MM.1S (cell line): ENCODE data around the gene AGAP1.

ENCODE experiments used
- DNase-seq: peaks from one replicate; pipeline ENCODE4 v3.0.0-alpha.2; 2015
- H2AFZ ChIP-seq: fragments of 300-600 bp; sonication (generic); 2 replicates; pipeline ENCODE4 v1.6.0; 2016; ENCODE audit warnings: antibody characterized with exemption, low read length
- H3F3A ChIP-seq: fragments of 300-600 bp; sonication (generic); 2 replicates; pipeline ENCODE4 v1.6.1; 2016; ENCODE audit warnings: mild to moderate bottlenecking, antibody characterized with exemption, low read length, moderate library complexity, mixed read lengths; ENCODE audit not compliant: insufficient read depth
- H3K27ac ChIP-seq: fragments of 300-600 bp; sonication (generic); 2 replicates; pipeline ENCODE4 v1.5.1; 2016; ENCODE audit warnings: mild to moderate bottlenecking, low read length
- H3K27me3 ChIP-seq: fragments of 300-600 bp; sonication (generic); replicated peaks from 2 replicates; pipeline ENCODE4 v1.6.0; 2016; ENCODE audit warnings: low read length; ENCODE audit not compliant: insufficient read depth
- H3K36me3 ChIP-seq: fragments of 300-600 bp; sonication (generic); replicated peaks from 2 replicates; pipeline ENCODE4 v1.6.1; 2016; ENCODE audit warnings: mild to moderate bottlenecking, low read length, mixed read lengths; ENCODE audit not compliant: insufficient read depth
- H3K4me1 ChIP-seq: fragments of 300-600 bp; sonication (generic); 2 replicates; pipeline ENCODE4 v1.6.1; 2016; ENCODE audit warnings: low read length, mixed read lengths
- H3K4me2 ChIP-seq: fragments of 300-600 bp; sonication (generic); 2 replicates; pipeline ENCODE4 v1.6.0; 2016; ENCODE audit warnings: low read depth, low read length
- H3K4me3 ChIP-seq: fragments of 300-600 bp; sonication (generic); 2 replicates; pipeline ENCODE4 v1.5.1; 2016; ENCODE audit warnings: low read length, mixed read lengths
- H3K79me2 ChIP-seq: fragments of 300-600 bp; sonication (generic); 2 replicates; pipeline ENCODE4 v1.6.1; 2016; ENCODE audit warnings: mixed run types, low read length, mixed read lengths
- H3K9ac ChIP-seq: fragments of 300-600 bp; sonication (generic); 2 replicates; pipeline ENCODE4 v1.6.1; 2016; ENCODE audit warnings: low read length, mixed read lengths
- H3K9me2 ChIP-seq: fragments of 300-600 bp; sonication (generic); replicated peaks from 2 replicates; pipeline ENCODE4 v1.6.1; 2016; ENCODE audit warnings: mild to moderate bottlenecking, low read length, mixed read lengths; ENCODE audit not compliant: insufficient read depth
- H3K9me3 ChIP-seq: fragments of 300-600 bp; sonication (generic); replicated peaks from 2 replicates; pipeline ENCODE4 v1.6.1; 2016; ENCODE audit warnings: mild to moderate bottlenecking, low read length, mixed read lengths; ENCODE audit not compliant: insufficient read depth
- H4K20me1 ChIP-seq: fragments of 300-600 bp; sonication (generic); 2 replicates; pipeline ENCODE4 v1.6.1; 2016; ENCODE audit warnings: mild to moderate bottlenecking, low read length, moderate library complexity, mixed read lengths; ENCODE audit not compliant: insufficient read depth
- CTCF ChIP-seq: fragments of 300-600 bp; sonication (generic); IDR thresholded peaks from 2 replicates; pipeline ENCODE4 v1.5.1; 2016; ENCODE audit warnings: antibody characterized with exemption, low read length, mixed read lengths
- EZH2 ChIP-seq: fragments of 300-600 bp; sonication (generic); optimal IDR thresholded peaks from 2 replicates; pipeline ENCODE3; 2017; ENCODE audit warnings: low read depth, mild to moderate bottlenecking, antibody characterized with exemption, low read length, mixed read lengths
- EZH2phosphoT487 ChIP-seq: fragments of 300-600 bp; sonication (generic); IDR thresholded peaks from 2 replicates; pipeline ENCODE4 v1.6.1; 2018; ENCODE audit warnings: antibody characterized with exemption, low read length

Gene AGAP1

GRCh38 chr2:235582729-235583128 lies 88.9 kb downstream of the AGAP1 start:
- DNase-seq, result no peak
- H3K4me3 ChIP-seq, result no peak overlapping the region
- H3K9me2 ChIP-seq, result no peaks in the 10 kb centered on the region
- no peaks in the 10 kb centered on the region for H3K9me3 ChIP-seq
- TF ChIP-seq EZH2 (no peak), EZH2phosphoT487 (no peak), CTCF (no peak)
- H3K9ac ChIP-seq, result no peak overlapping the region
- H3F3A ChIP-seq, result no peaks in the 10 kb centered on the region
- no peak overlapping the region for H2AFZ ChIP-seq
- H4K20me1 ChIP-seq, result no peaks in the 10 kb centered on the region; the same call in 1 of the 2 replicates
- H3K36me3 ChIP-seq, result no peaks in the 10 kb centered on the region
- H3K27ac ChIP-seq, result no peak overlapping the region
- H3K27me3 ChIP-seq, result no peaks in the 10 kb centered on the region
- peaks cover 88% of the 10 kb centered on the region for H3K79me2 ChIP-seq
- H3K4me1 ChIP-seq, result no peaks in the 10 kb centered on the region
- H3K4me2 ChIP-seq, result no peak overlapping the region

GRCh38 chr2:235583144-235583543 lies 89.3 kb downstream of the AGAP1 start:
- Histone ChIP-seq H3K36me3 (no peaks in the 10 kb centered on the region), H3K27ac (no peak overlapping the region), H3F3A (no peaks in the 10 kb centered on the region), H3K4me1 (no peaks in the 10 kb centered on the region), H3K9me3 (no peaks in the 10 kb centered on the region), H3K9me2 (no peaks in the 10 kb centered on the region), H3K4me2 (no peak overlapping the region), H4K20me1 (no peaks in the 10 kb centered on the region; the same call in 1 of the 2 replicates), H3K4me3 (no peak overlapping the region), H3K79me2 (peaks cover 87% of the 10 kb centered on the region), H3K27me3 (no peaks in the 10 kb centered on the region), H2AFZ (no peak overlapping the region), H3K9ac (no peak overlapping the region)
- DNase-seq, result no peak
- TF ChIP-seq CTCF, result no peak
- no peak for TF ChIP-seq EZH2phosphoT487
- no peak for TF ChIP-seq EZH2

GRCh38 chr2:235583925-235584637 lies 90.2 kb downstream of the AGAP1 start:
- H3K9ac ChIP-seq, result no peak overlapping the region
- no peak overlapping the region for H3K4me2 ChIP-seq
- H3K9me2 ChIP-seq, result no peaks in the 10 kb centered on the region
- no peak overlapping the region for H3K27ac ChIP-seq
- no peaks in the 10 kb centered on the region for H3F3A ChIP-seq
- H3K27me3 ChIP-seq, result no peaks in the 10 kb centered on the region
- no peaks in the 10 kb centered on the region; the same call in 1 of the 2 replicates for H4K20me1 ChIP-seq
- peaks cover 90% of the 10 kb centered on the region for H3K79me2 ChIP-seq
- no peaks in the 10 kb centered on the region for H3K4me1 ChIP-seq
- H3K36me3 ChIP-seq, result no peaks in the 10 kb centered on the region
- no peak overlapping the region for H2AFZ ChIP-seq
- no peak for DNase-seq
- TF ChIP-seq EZH2 (no peak), EZH2phosphoT487 (no peak), CTCF (no peak)
- no peak overlapping the region for H3K4me3 ChIP-seq
- no peaks in the 10 kb centered on the region for H3K9me3 ChIP-seq
